NCI-H2107 (cell line): Measurements from ENCODE around the gene DPM3.
"Not testable (repeated sequence)": the region's sequence is repeated elsewhere in the genome, so short reads cannot be mapped to it uniquely, and the experiment has no call there.

Source experiments
- DNase-seq: peaks from one replicate; lab custom pipeline; 2025; lab: John Stamatoyannopoulos, UW

DPM3 gene

DNA sequence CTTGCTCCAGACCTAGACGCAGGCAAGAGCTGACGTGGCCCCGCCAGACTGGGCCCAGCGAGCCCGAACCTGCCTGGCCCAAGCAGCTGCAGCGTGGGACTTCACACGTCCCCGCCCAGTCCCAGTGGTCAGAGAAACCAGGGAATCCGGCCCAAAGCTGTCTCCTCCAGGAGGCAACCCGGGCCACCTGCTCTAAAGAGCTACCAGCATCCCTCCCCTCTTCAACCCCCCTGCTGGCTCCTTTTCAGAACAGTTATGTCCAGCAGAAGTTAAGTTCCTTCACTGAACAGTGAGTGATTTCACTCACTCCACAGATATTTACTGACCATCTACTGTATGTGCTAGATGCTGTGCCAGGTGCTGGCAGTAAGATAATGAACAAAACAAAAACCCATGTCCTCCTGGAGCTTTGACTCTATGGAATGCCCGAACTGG is 14.8 kb downstream of the DPM3 start:
- no peak for DNase-seq

DNA sequence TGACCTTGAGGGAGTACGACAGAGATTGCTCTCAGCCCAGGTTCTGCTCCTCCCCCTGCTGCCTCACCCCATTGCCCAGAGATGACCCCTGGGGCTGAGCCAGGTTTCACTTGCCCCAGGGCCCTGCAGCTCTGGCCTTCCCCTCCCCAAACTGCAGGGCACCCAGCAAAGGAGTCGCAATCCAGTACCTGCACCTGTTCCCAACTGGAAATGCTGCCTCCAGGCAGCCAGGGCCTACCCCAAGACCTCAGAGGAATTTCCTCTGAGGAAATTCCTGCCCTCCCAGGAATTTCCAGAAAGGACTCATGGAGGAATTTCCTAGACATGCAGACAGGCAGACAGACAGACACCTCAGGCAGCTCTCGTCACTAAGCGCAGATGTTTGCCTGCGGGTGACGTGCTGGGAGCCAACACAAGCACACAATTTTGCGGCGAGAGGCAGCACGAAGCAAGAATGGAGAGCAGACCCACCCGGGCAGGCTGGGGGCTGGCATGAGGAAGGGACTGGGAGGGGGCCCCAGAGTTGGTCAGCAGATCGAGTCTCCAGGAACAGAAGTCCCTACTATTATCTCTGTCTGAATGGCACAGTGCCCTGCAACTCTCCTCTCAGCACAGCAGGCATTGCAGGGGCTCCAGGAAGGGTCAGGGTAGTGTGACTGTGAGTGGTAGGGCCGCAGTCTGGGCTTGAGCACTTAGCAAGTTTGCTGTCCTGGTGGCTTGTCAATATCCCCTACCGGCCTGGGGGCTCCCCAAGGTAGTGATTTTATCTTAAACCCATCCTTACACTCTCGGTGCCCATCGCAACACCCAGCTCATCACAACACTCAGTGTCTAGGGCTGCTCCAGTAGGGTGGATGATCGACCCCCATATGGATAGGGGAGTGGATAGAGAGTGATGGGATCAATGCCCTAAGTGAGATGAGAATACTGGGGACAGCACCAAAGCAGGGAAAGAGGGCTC is 15.5 kb downstream of the DPM3 start:
- DNase-seq, result no peak

DNA sequence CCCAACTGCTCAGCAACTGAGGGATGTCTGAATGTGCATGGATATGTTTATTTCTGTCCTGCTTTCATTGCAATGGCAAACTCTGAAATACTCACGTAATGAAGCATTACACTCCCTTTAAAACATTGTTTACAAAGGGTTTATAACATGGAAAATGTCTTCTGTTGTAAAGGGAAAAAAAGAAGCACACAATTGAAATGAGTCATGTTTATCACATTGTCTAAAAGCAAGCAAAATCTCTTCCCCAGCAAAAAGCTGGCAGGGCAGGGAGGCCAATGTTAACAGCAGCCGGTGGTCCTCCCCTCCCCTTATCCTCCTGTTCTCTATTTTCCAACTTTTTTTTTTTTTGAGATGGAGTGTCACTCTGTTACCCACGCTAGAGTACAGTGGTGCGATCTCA is 16.5 kb downstream of the DPM3 start:
- no peak for DNase-seq

DNA sequence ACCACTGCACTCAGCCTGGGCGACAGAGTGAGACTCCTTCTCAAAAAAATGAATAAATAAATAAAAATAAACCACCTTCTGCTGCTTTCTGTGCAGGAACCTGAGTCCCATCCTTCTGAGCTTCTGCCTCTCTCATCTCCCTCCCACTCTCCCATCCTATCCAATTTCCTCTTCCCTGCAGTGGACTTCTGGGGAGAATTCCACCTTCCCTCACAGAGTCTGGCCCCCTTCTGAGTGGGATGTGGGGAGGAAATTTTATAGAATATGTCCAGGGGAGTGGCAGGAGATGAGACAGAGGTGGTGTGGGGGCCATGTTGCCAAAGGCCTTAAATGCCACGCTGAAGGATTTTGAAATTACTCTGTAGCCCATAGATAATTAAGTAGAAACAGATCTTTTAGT is 18.0 kb downstream of the DPM3 start:
- DNase-seq, result no peak

DNA sequence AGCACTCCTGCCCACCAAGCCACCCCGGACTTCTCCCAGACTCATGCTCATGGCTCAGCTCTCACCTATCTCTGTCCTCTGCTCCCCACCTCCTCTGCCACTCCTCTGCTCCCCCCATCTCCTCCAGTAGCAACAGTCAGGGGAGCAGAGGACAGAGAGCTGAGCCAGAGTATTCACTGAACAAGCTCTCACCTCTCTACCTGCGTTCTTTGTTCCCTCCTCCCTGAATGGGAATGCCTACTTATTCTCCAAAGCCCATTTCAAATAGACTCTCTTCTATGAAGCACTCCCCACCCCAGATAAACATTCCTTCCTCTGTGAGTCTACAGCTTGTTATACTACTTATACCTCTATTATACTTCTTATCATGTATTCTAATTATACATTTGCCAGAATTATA is 19.1 kb downstream of the DPM3 start:
- no peak for DNase-seq

DNA sequence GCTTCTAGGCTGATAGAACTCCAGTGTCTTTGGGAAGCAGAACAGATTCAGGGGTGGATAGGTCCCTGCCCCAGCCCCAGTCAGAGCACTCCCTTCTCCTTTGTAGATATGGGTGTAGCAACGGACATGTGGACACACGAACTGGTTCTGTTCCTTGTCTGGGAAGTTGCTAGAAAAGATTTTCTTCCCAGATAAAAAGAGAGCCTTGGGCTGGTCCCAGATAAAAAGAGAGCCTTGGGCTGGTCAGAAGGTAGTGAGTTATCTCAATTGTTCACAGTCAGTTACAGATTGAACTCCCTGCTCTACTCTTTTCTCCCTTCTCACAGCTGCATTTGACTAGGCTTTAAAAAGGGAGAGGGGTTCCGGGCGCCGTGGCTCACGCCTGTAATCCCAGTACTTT is 20.1 kb downstream of the DPM3 start:
- DNase-seq, result no peak

DNA sequence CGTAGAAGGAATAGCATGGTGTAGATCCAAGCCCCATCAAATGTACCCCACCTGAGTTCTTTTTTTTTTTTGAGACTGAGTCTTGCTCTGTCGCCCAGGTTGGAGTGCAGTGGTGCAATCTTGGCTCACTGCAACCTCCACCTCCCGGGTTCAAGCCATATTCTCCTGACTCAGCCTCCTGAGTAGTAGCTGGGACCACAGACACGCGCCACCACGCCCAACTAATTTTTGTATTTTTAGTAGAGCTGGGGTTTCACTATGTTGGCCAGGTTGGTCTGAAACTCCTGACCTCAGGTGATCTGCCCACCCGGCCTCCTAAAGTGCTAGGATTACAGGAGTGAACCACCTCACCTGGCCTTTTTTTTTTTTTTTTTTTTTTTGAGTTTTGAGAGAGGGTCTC is 22.2 kb downstream of the DPM3 start:
- not testable (repeated sequence) for DNase-seq

DNA sequence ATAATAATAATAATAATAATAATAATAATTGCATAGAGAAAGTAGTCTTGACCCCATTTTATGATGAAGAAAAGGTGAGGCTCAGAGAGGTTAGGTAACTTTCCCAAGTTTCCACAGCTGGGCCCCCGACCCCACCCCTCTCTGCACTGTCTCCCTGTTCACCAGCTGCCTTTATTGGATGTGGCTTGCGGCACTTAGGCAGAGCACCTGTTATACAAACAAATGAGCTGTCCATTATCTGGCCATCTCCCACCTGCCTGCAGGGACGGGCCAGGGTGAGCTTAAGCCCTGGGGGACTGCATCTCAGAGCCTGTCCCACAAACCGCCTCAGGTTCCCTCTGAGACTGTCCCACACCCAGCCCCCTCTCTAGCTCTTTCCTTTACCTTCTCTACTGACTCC is 22.7 kb downstream of the DPM3 start:
- no peak for DNase-seq

DNA sequence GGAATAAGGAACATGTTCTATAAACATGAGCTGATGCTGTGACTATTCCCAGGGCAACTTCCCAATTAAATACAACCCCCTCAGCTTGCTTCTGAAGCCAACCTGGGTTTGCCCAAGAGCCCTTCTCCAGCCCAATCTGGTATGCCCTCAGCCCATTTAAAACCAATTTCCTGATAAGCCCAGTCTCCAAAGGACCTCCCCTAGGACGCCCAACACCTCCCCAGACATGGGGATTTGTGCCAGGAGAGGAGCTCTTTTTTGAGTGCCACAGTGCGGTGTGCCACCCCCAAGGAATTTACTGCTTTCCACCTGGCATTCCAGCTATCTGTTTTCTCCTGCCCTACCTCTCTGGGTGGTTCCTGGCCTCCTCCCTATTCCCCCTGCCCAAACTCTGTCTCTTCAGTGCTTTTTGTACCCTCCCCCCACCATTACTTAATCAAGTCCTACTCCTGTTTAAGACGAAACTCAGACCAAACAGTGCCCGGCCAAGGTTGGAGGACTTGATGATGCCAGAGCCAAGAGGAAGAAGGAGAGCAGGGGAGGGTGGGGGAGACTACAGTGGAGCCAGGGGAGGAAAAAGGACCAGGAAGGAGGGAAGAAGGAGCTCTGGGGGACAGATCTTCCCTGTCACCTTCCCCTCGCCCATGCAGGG is 24.1 kb downstream of the DPM3 start:
- no peak for DNase-seq

DNA sequence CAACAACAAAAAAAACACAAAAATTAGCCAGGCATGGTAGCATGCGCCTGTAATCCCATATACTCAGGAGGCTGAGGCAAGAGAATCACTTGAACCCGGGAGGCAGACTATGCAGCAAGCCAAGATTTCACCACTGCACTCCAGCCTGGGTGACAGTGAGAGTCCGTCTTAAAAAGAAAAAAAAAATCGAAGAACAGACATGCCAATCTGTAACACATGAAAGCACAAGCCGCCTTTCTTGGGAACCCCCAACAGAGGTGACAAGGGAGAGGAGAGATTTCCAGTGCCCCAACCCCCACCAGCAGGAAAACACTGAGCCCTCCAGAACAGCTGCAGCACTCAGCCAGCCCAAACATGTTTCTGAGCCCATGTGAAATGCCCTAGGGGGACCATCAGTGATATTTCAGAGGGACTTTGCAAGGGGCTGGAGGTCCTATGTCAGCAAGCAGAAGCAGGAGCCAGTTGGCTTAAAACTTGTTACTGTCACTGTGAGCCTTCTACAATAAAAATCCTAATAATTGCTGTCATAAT is 26.8 kb downstream of the DPM3 start:
- DNase-seq, result no peak

DNA sequence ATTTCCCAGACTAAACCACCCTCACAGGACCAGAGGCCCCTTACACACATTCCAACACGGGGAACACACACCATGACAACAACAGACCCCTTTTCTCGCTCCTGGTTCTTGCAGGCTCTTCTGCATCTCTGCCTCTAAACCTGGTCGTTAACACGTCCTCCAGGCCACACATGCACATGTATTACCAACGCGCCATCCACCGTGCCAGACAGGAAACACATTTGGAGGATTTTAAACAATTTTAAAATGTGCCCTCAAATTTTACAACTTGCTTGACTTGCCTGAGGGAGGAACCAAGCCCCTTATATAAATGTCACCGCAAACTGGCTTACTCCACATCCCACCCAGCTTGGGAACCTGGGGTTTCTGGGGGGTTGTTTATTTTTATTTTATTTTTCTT is 29.5 kb downstream of the DPM3 start:
- DNase-seq, result no peak

DNA sequence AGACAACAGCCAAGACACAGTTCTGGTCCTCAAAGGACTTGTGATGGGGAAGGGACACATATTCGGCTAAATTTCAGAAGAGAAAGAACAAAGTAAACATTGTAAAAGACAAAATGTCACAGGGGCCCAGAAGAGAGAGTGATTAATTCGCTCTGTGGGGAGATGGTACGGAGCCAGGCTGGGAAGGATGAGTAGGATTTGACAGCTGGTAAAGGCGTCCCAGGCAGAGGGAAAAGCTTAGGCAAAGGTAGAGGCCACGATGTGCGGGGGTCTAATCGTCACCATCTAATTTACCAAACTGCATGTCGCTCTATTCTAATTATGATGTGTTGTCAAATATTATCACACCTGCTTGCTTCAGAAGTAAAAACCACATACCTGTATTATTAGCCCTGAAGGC is 29.9 kb downstream of the DPM3 start:
- DNase-seq, result no peak

DNA sequence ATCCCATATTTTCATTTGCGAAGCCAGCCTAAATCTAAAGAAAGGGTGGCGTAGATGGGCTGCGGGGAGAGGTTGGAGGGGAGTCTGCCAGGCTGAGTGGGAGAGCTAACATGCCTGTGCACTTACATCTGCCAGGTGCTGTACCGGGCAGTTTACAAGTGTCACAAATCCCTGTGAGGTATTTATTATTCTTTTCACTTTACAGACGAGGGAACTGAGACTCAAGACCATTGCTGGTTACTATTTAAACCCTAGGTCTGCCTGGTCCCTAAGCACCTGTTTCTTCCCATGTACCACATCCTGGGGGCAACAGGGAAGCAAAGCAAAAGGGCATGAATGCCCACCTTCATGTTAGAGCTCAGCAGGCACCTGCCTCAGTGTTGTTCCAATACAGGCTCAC is 32.0 kb downstream of the DPM3 start:
- no peak for DNase-seq

DNA sequence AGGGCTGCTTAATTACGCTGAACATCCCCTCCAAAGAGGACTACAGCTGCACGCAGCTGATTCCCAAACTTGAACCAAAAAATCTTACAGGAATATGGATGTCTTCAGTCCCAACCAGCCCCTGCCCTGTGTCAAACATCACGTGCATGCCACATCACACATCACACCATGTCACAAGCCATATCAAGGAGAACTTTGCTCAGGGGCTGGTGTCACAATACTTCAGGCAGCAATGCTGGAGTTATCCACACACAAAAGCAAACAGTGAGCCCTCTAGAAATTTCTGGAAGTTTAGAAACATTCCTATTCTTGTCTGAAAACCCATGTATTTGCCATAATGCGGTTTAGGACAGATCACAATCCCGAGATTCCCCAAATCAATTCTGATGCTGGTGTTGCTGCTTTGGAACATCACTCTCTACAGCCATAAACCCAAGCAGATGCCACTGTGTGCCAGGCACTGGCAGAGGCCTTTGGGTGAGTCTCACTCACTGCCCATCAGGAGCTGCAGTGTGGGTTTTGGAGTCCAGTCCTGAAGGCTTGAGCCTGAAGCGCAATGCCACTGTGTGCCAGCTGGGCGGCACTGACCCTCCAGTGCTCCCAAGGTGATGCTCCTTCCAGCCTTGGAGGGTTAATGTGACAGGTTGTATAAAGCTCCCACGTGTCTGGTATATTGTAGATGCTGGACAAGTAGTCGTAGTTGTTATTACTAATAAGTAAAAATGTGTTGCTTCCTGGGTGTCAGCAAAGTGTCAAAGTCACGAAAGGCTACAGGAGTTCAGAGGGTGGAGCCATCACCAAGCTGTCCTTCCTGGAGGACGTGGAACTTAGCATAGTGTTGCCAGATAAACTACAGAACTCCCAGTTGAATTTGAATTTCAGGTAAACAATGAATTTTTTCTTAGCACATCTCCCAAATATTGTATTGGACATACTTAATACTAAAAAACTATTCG is 32.7 kb downstream of the DPM3 start:
- no peak for DNase-seq

DNA sequence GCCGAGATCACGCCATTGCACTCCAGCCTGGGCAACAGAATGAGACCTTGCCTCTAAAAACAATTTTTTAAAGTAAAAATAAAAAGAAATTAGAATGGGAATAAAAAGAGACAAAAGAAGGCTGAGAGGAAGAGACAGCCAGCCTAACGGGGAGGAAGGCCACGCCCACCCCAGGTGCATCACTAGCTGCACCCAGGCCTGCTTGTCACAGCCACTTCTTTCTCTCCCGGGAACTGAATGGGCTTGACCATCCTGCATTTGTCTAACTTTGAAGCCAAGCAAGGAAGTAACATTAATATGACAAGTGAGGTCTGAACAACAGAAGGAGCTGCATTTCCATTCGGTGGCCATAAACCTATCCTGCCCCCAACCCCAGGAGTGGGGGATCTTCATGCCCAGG is 33.5 kb downstream of the DPM3 start:
- no peak for DNase-seq

DNA sequence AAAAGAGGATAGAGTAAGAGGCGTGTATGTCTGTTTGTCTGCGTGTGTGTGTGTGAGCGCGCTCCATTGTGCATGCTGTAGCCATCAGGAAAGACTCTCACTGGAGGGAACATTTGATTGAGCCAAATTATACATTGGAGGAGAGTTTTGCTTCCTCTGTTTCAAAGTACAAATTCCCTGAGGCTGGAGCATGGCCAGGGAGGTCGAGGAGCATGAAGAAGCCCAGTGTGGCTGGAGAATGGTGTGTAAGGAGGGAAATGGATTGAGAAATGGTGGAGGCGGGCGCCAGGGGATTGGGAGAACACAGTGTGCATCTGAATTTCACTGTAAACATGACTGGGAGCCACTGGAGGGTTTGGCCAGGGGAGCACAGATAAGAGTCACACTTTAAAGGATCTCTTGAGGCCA is 34.7 kb downstream of the DPM3 start:
- no peak for DNase-seq

DNA sequence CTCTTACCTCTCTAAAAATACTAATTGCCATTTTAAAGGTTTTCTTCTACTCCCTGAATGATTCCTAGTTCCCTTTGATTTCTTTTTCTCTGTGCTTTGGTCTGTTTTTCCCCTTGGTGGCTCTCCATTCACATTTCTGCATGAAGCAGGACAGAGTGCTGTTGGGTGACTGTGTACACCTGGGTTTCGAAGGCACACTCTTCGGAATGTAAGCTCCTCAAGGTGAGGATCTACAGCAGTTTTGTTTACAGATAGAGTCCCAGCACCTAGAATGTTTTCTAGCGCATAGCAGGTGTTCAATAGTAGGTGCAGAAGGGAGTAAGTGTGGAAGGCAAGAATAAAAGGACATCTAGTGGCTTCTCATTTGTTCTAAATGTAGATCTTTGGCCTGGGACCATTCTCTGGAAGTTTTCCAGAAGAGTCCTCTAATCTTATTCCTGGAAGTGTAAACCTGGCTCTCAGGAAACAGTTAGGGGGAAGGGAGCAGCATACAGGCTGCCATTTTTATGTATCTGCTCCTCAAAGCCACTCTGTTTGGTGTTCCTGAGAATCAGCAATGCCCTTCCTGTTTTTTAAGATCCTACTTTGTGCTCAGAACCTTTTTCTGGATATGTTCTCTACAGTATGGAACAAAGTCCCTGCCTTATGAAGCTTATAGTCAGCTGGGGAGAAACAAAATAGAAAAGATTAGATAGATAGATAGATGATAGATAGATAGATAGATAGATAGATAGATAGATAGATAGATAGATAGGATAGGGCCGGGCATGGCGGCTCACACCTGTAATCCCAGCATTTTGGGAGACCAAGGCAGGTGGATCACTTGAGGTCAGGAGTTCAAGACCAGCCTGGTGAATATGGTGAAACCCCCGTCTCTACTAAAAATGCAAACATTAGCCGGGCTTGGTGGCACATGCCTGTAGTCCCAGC is 35.5 kb downstream of the DPM3 start:
- DNase-seq, result no peak

DNA sequence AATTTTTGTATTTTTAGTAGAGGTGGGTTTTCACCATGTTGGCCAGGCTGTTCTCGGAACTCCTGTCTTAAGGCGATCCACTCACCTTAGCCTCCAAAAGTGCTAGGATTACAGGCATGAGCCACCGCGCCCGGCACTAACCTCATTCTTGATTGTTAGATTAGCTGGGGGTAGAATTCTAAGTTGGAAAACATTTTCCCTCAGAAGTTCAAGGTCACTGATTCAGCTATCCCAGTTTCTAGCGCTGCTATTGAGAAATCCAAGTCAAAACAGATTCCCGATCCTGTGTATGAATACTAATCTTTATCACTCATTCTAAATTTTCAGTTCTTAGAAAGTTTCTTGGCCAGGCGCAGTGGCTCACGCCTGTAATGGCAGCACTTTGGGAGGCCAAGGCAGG is 37.0 kb downstream of the DPM3 start:
- no peak for DNase-seq

DNA sequence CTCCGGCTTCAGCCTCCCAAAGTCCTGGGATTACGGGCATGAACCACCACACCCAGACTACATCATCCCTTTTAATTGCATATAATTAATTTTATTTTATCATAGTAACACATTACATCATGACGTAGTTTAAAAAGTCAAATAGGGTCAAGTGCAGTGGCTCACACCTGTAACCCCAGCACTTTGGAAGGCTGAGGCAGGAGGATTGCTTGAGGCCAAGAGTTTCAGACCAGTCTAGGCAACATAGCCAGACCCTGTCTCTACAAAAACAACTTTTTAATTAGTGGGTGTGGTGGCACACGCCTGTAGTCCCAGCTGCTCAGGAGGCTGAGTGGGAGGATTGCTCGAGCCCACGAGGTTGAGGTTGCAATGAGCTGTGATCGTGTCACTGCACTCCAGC is 41.0 kb downstream of the DPM3 start:
- no peak for DNase-seq

DNA sequence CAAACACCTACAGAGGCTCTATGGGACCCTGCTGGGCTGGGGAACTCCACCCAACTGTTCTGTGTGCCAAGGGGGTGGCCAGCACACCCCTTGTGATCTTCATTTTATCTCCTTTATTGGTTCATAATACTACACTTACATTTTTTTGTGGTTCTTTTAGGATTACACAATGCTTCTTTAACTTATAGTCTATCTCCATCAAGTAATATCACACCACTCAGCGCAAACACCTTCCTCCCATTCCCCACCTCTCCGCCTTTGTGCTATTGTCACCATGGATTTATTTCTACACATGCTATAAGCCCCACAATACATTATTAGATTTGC is 45.7 kb downstream of the DPM3 start:
- DNase-seq, result no peak
